ENCODE data around the gene ARMC9. TPM values are rescaled to one million over a fixed set of nuclear protein-coding genes. Genes with fewer than 3 reads are reported as not detected.

Gene ARMC9
- total RNA-seq, 1 donor from 2014 or later = 27.5 TPM

- no peak overlapping the region for H3K4me3 ChIP-seq (ENCODE audit: low read depth, low read length)
- no peak for DNase-seq (ENCODE audit: low read depth)
- no peak for TF ChIP-seq CTCF (IDR thresholded peaks at IDR 0.05; ENCODE audit: insufficient read depth, low read length, poor library complexity, severe bottlenecking)
- no peaks in the 10 kb centered on the region for H3K36me3 ChIP-seq (ENCODE audit: control insufficient read depth, insufficient read depth, low read length)
- no peaks in the 10 kb centered on the region for H3K27me3 ChIP-seq (ENCODE audit: control insufficient read depth, insufficient read depth, low read length)
Observed at GRCh38 chr2:231228974-231229529, 30.6 kb downstream of the ARMC9 start.

- DNase-seq (ENCODE audit: low read depth) = no peak
- Histone ChIP-seq H3K36me3 (ENCODE audit: control insufficient read depth, insufficient read depth, low read length) (no peaks in the 10 kb centered on the region), H3K27me3 (ENCODE audit: control insufficient read depth, insufficient read depth, low read length) (no peaks in the 10 kb centered on the region), H3K4me3 (ENCODE audit: low read depth, low read length) (no peak overlapping the region)
- no peak for TF ChIP-seq CTCF (IDR thresholded peaks at IDR 0.05; ENCODE audit: insufficient read depth, low read length, poor library complexity, severe bottlenecking)
Observed at GRCh38 chr2:231235217-231235616, 36.8 kb downstream of the ARMC9 start.

GRCh38 chr2:231238689-231239088 lies 40.3 kb downstream of the ARMC9 start:
- no peak for TF ChIP-seq CTCF (IDR thresholded peaks at IDR 0.05; ENCODE audit: insufficient read depth, low read length, poor library complexity, severe bottlenecking)
- Histone ChIP-seq H3K27me3 (ENCODE audit: control insufficient read depth, insufficient read depth, low read length) (no peaks in the 10 kb centered on the region), H3K4me3 (ENCODE audit: low read depth, low read length) (no peak overlapping the region), H3K36me3 (ENCODE audit: control insufficient read depth, insufficient read depth, low read length) (no peaks in the 10 kb centered on the region)
- no peak for DNase-seq (ENCODE audit: low read depth)

GRCh38 chr2:231239751-231240150 lies 41.3 kb downstream of the ARMC9 start:
- no peak for DNase-seq (ENCODE audit: low read depth)
- Histone ChIP-seq H3K27me3 (ENCODE audit: control insufficient read depth, insufficient read depth, low read length) (no peaks in the 10 kb centered on the region), H3K36me3 (ENCODE audit: control insufficient read depth, insufficient read depth, low read length) (no peaks in the 10 kb centered on the region), H3K4me3 (ENCODE audit: low read depth, low read length) (no peak overlapping the region)
- TF ChIP-seq CTCF (IDR thresholded peaks at IDR 0.05; ENCODE audit: insufficient read depth, low read length, poor library complexity, severe bottlenecking) = no peak

GRCh38 chr2:231241755-231242507 lies 43.5 kb downstream of the ARMC9 start:
- H3K36me3 ChIP-seq (ENCODE audit: control insufficient read depth, insufficient read depth, low read length) = no peaks in the 10 kb centered on the region
- no peak for TF ChIP-seq CTCF (IDR thresholded peaks at IDR 0.05; ENCODE audit: insufficient read depth, low read length, poor library complexity, severe bottlenecking)
- no peak for DNase-seq (ENCODE audit: low read depth)
- H3K27me3 ChIP-seq (ENCODE audit: control insufficient read depth, insufficient read depth, low read length) = no peaks in the 10 kb centered on the region
- H3K4me3 ChIP-seq (ENCODE audit: low read depth, low read length) = no peak overlapping the region

- no peak for TF ChIP-seq CTCF (IDR thresholded peaks at IDR 0.05; ENCODE audit: insufficient read depth, low read length, poor library complexity, severe bottlenecking)
- Histone ChIP-seq H3K4me3 (ENCODE audit: low read depth, low read length) (no peak overlapping the region), H3K27me3 (ENCODE audit: control insufficient read depth, insufficient read depth, low read length) (no peaks in the 10 kb centered on the region), H3K36me3 (ENCODE audit: control insufficient read depth, insufficient read depth, low read length) (no peaks in the 10 kb centered on the region)
- no peak for DNase-seq (ENCODE audit: low read depth)
Observed at GRCh38 chr2:231243866-231244265, 45.4 kb downstream of the ARMC9 start.
